HepG2 (cell line): ENCODE measurements around the gene PTPRN. TPM values are rescaled to one million over a fixed set of nuclear protein-coding genes. Genes with fewer than 3 reads are reported as not detected.

Experiments
- BRD4 ChIP-seq: sonication (generic); formaldehyde crosslinking; IDR thresholded peaks from 2 replicates; pipeline ENCODE4 v1.4.0; 2020; ENCODE audit warnings: missing genetic modification reagents
- CENPX ChIP-seq: sonication (generic); formaldehyde crosslinking; IDR thresholded peaks from 2 replicates; pipeline ENCODE4 v1.9.0; 2021; ENCODE audit warnings: mild to moderate bottlenecking, missing genetic modification reagents, moderate library complexity
- DPF2 ChIP-seq: sonication (generic); formaldehyde crosslinking; IDR thresholded peaks from 2 replicates; pipeline ENCODE4 v1.4.0; 2020; ENCODE audit warnings: mild to moderate bottlenecking, low read depth, missing genetic modification reagents, borderline replicate concordance
- GABPB1 ChIP-seq: IDR thresholded peaks from 2 replicates; pipeline ENCODE4 v1.6.1; 2016; ENCODE audit warnings: mild to moderate bottlenecking, missing genetic modification reagents, moderate library complexity, missing compliant biosample characterization
- GATA4 ChIP-seq: sonication (generic); IDR thresholded peaks from 2 replicates; pipeline ENCODE4 v1.6.1; 2016; ENCODE audit warnings: antibody characterized with exemption, low read depth, borderline replicate concordance
- IKZF5 ChIP-seq: IDR thresholded peaks from 2 replicates; pipeline ENCODE4 v1.6.1; 2018; ENCODE audit warnings: missing genetic modification reagents, mild to moderate bottlenecking, missing compliant biosample characterization
- MED13 ChIP-seq: sonication (generic); formaldehyde crosslinking; IDR thresholded peaks from 2 replicates; pipeline ENCODE4 v1.5.0; 2020; ENCODE audit warnings: missing genetic modification reagents
- NR2C2 ChIP-seq: sonication (generic); formaldehyde crosslinking; IDR thresholded peaks from 2 replicates; pipeline ENCODE4 v1.4.0; 2020; ENCODE audit warnings: missing genetic modification reagents, mild to moderate bottlenecking, moderate library complexity, borderline replicate concordance
- PBX2 ChIP-seq: IDR thresholded peaks from 2 replicates; pipeline ENCODE4 v1.6.1; 2016; ENCODE audit warnings: control low read depth
- PHB2 ChIP-seq: fragments of 450-650 bp; IDR thresholded peaks from 2 replicates; pipeline ENCODE4 v1.6.1; 2018; ENCODE audit not compliant: partially characterized antibody
- PHF8 ChIP-seq: sonication (generic); formaldehyde crosslinking; IDR thresholded peaks from 2 replicates; pipeline ENCODE4 v1.5.0; 2020; ENCODE audit warnings: missing genetic modification reagents
- POGZ ChIP-seq: sonication (generic); formaldehyde crosslinking; IDR thresholded peaks from 2 replicates; pipeline ENCODE4 v1.4.0; 2020; ENCODE audit warnings: mild to moderate bottlenecking, missing genetic modification reagents
- TEAD3 ChIP-seq: optimal IDR thresholded peaks from 2 replicates; pipeline ENCODE3; 2016; ENCODE audit warnings: borderline replicate concordance
- U2AF1 ChIP-seq: fragments of 200-400 bp; formaldehyde crosslinking; optimal IDR thresholded peaks from 2 replicates; pipeline ENCODE3; 2017; ENCODE audit warnings: mild to moderate bottlenecking, low read depth, low read length
- ZBTB7B ChIP-seq: sonication (generic); formaldehyde crosslinking; IDR thresholded peaks from 2 replicates; pipeline ENCODE4 v1.4.0; 2020; ENCODE audit warnings: missing genetic modification reagents
- ZFP90 ChIP-seq: sonication (generic); formaldehyde crosslinking; IDR thresholded peaks from 2 replicates; pipeline ENCODE4 v1.8.0; 2022; ENCODE audit warnings: missing genetic modification reagents, mild to moderate bottlenecking, inconsistent platforms, borderline replicate concordance
- ZNF235 ChIP-seq: sonication (generic); formaldehyde crosslinking; IDR thresholded peaks from 2 replicates; pipeline ENCODE4 v1.8.1; 2023; ENCODE audit warnings: mild to moderate bottlenecking, missing genetic modification reagents, borderline replicate concordance
- ZNF260 ChIP-seq: sonication (generic); formaldehyde crosslinking; IDR thresholded peaks from 2 replicates; pipeline ENCODE4 v1.4.0; 2020; ENCODE audit warnings: missing genetic modification reagents, low read depth, mild to moderate bottlenecking, borderline replicate concordance
- ZNF354B ChIP-seq: sonication (generic); formaldehyde crosslinking; IDR thresholded peaks from 2 replicates; pipeline ENCODE4 v1.8.0; 2022; ENCODE audit warnings: mild to moderate bottlenecking, missing genetic modification reagents
- ZNF484 ChIP-seq: sonication (generic); formaldehyde crosslinking; IDR thresholded peaks from 2 replicates; pipeline ENCODE4 v1.5.1; 2020; ENCODE audit warnings: mild to moderate bottlenecking, low read depth, missing genetic modification reagents, borderline replicate concordance
- ZNF543 ChIP-seq: sonication (generic); formaldehyde crosslinking; IDR thresholded peaks from 2 replicates; pipeline ENCODE4 v1.4.0; 2020; ENCODE audit warnings: mild to moderate bottlenecking, missing genetic modification reagents
- ZNF547 ChIP-seq: sonication (generic); formaldehyde crosslinking; IDR thresholded peaks from 2 replicates; pipeline ENCODE4 v1.5.1; 2020; ENCODE audit warnings: mild to moderate bottlenecking, missing genetic modification reagents
- ZNF614 ChIP-seq: IDR thresholded peaks from 2 replicates; pipeline ENCODE4 v1.6.1; 2018; ENCODE audit warnings: missing biosample characterization, missing genetic modification reagents, inconsistent platforms, borderline replicate concordance
- ZNF781 ChIP-seq: sonication (generic); formaldehyde crosslinking; IDR thresholded peaks from 2 replicates; pipeline ENCODE4 v1.5.1; 2020; ENCODE audit warnings: borderline replicate concordance, mild to moderate bottlenecking, missing genetic modification reagents; ENCODE audit errors: not compliant biosample characterization
- polyA plus RNA-seq, 8 experiments: library from polyadenylated mRNA; depleted of rRNA in 3 of 8; stranded (reverse) in 7 of 8; unstranded in 1 of 8; fragments of >200 nt; fragmentation: Illumina TruSeq in 4 of 8; extraction: Trizol in 4 of 8; gene quantifications; 2 replicates each; pipeline versions ENCODE4 v1.2.1 to v1.2.3, GENCODE V29; 2011 to 2016; ENCODE audit warnings: low read depth in 4 of 8, missing spikeins in 1 of 8, mixed read lengths in 1 of 8; ENCODE audit not compliant: insufficient read depth in 1 of 8
- total RNA-seq, 5 experiments: library from RNA; depleted of rRNA; stranded (reverse); fragments of >200 nt; fragmentation: Illumina TruSeq; extraction: Trizol; gene quantifications; 2 replicates each; pipeline ENCODE4 v1.2.3, GENCODE V29; 2016; ENCODE audit warnings: low read depth in 1 of 5
- TF ChIP-seq, protein P1 (sequence below): sonication (generic); formaldehyde crosslinking; IDR thresholded peaks from 2 replicates; pipeline ENCODE4 v1.5.0; 2020; ENCODE audit warnings: mild to moderate bottlenecking, missing genetic modification reagents

Gene PTPRN
- total and polyA plus RNA-seq, 2 of the 13 experiments (the other 11 are each of a cell fraction or from before 2014, with no cell fraction given): 0.26 TPM; not detected in 1

DNA sequence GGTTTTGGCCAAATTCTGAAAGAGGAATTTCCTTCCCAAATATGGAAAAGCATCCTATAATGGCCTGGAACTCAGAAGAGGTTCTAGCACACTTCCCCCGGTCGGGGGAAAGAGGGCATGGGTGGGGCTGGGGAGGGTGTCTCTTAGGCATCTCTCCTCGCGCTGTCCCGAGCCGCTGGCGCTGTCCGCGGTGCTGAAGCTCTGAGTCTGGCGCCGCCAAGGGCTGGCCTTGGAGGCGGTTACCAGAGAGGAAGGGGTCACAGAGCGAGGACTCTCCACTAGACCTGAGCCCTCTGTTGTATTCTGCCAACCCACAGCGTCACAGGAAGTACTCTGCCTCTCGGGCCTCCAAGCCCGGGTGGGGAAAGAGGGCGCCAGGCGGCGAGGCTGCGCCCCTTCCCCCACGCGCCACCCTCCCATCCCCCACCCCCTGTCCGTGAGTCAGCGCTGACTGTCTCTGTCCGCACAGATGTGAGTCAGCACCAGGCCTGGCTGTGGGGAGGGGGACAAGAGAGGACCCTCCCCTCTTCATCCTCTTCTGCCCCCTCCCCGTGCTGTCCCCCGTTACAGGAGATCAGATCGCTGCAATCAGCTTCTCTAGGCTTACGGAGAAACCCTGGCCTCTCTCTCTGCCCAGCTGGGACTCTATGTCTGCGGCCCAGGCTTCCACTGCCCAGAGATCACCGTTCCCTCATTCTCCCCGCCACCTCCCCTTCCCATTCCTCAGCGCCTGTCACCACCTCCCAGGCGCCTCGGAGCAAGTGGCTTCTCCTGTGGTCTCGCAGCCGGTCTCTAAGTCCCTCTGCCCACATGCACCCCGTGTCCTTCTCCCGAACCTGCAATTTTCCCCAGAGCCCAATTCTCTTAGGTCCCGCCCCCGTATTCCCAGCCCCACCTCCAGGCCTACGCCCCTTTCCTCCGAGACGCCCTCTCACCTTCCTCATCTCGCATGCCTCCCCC is 779 bp downstream of the PTPRN start (continued):
- peak; percentile 73; the same call in 1 of the 2 replicates for TF ChIP-seq ZNF614 (CRISPR knock-in tag)
- TF ChIP-seq IKZF5 (CRISPR knock-in tag): peak; percentile 91; the same call in 1 of the 2 replicates
- TF ChIP-seq ZNF260 (CRISPR knock-in tag): no peak
- TF ChIP-seq U2AF1: no peak
- no peak for TF ChIP-seq POGZ
- TF ChIP-seq PBX2 (CRISPR knock-in tag): no peak
- TF ChIP-seq ZNF235 (CRISPR knock-in tag): peak; percentile 97
- no peak for TF ChIP-seq DPF2 (CRISPR knock-in tag)
- peak; percentile 94 for TF ChIP-seq ZNF781 (CRISPR knock-in tag)
- peak; percentile 83; the same call in 1 of the 2 replicates for TF ChIP-seq ZNF543 (CRISPR knock-in tag)
- TF ChIP-seq CENPX (CRISPR knock-in tag): no peak
- TF ChIP-seq BRD4 (CRISPR knock-in tag): no peak
- TF ChIP-seq, protein P1, sequence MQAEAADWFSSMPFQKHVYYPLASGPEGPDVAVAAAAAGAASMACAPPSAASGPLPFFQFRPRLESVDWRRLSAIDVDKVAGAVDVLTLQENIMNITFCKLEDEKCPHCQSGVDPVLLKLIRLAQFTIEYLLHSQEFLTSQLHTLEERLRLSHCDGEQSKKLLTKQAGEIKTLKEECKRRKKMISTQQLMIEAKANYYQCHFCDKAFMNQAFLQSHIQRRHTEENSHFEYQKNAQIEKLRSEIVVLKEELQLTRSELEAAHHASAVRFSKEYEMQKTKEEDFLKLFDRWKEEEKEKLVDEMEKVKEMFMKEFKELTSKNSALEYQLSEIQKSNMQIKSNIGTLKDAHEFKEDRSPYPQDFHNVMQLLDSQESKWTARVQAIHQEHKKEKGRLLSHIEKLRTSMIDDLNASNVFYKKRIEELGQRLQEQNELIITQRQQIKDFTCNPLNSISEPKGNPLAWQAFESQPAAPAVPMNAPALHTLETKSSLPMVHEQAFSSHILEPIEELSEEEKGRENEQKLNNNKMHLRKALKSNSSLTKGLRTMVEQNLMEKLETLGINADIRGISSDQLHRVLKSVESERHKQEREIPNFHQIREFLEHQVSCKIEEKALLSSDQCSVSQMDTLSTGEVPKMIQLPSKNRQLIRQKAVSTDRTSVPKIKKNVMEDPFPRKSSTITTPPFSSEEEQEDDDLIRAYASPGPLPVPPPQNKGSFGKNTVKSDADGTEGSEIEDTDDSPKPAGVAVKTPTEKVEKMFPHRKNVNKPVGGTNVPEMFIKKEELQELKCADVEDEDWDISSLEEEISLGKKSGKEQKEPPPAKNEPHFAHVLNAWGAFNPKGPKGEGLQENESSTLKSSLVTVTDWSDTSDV (CRISPR knock-in tag): peak; percentile 88
- TF ChIP-seq MED13: peak; percentile 95
- no peak for TF ChIP-seq GATA4
- TF ChIP-seq PHF8 (CRISPR knock-in tag): peak; percentile 43; the same call in 1 of the 2 replicates
- TF ChIP-seq PHB2: no peak
- TF ChIP-seq ZBTB7B (CRISPR knock-in tag): 0 out of 2 replicates have a peak, but pooled peaks have one; percentile 54
- TF ChIP-seq ZNF484 (CRISPR knock-in tag): peak; percentile 94; the same call in 1 of the 2 replicates
- TF ChIP-seq ZNF547 (CRISPR knock-in tag): peak; percentile 52; the same call in 1 of the 2 replicates
- peak; percentile 73 for TF ChIP-seq GABPB1 (CRISPR knock-in tag)
- TF ChIP-seq ZNF354B (CRISPR knock-in tag): no peak
- TF ChIP-seq TEAD3: peak; percentile 76
- peak; percentile 96 for TF ChIP-seq ZFP90 (CRISPR knock-in tag)
- TF ChIP-seq NR2C2 (CRISPR knock-in tag): 0 out of 2 replicates have a peak, but pooled peaks have one; percentile 44
